Measurements from ENCODE around the gene PRSS33. TPM values are rescaled to one million over a fixed set of nuclear protein-coding genes. Genes with fewer than 3 reads are reported as not detected.

PRSS33 gene
- total RNA-seq, 1 experiment from 2014 or later, result not detected

GRCh38 chr16:2761472-2761871 is 25.9 kb downstream of the PRSS33 start:
- H4K20me1 ChIP-seq (ENCODE audit: control insufficient read depth, insufficient read depth, insufficient read length), result no peaks in the 10 kb centered on the region
- no peak overlapping the region for H3K4me2 ChIP-seq (ENCODE audit: insufficient read depth, insufficient read length, low read length)
- no peak overlapping the region for H3K18ac ChIP-seq (ENCODE audit: insufficient read length, low read depth, low read length)
- H3K4ac ChIP-seq (ENCODE audit: low read depth, low read length), result no peak overlapping the region
- peaks cover 20% of the 10 kb centered on the region; the same call in 1 of the 2 replicates for H3K79me2 ChIP-seq (ENCODE audit: insufficient read depth, low read length)
- H3K27ac Mint-ChIP-seq, result no peak overlapping the region; a peak in 1 of 7 replicates
- no peak overlapping the region for H2BK12ac ChIP-seq (ENCODE audit: insufficient read length, low read depth, low read length)
- H2BK15ac ChIP-seq (ENCODE audit: low read depth, low read length), result no peak overlapping the region
- peaks cover 100% of the 10 kb centered on the region in 3 experiments for H3K36me3 Mint-ChIP-seq (ENCODE audit: insufficient read depth in 1 of 3, low read depth in 3 of 3)
- H4K5ac ChIP-seq (ENCODE audit: insufficient read length, low read depth, low read length), result no peak overlapping the region
- H3K27ac ChIP-seq (ENCODE audit: insufficient read length, low read depth, low read length), result no peak overlapping the region
- no peak overlapping the region for H2BK5ac ChIP-seq (ENCODE audit: insufficient read length, low read length)
- H4K91ac ChIP-seq (ENCODE audit: insufficient read length, low read depth, low read length), result no peak overlapping the region
- no peak for TF ChIP-seq CTCF (conservative IDR thresholded peaks at IDR 0.05)
- no peaks in the 10 kb centered on the region for H3K27me3 ChIP-seq (ENCODE audit: insufficient read depth, low read length)
- H3T11ph ChIP-seq (ENCODE audit: low read length), result no peak overlapping the region
- no peak overlapping the region for H3K9ac ChIP-seq (ENCODE audit: extremely low read depth, insufficient read length, low read length)
- H3K9me3 Mint-ChIP-seq, result peaks cover 34 to 55% of the 10 kb centered on the region in 2 experiments
- H2BK120ac ChIP-seq (ENCODE audit: low read depth, low read length, poor library complexity, severe bottlenecking), result no peak overlapping the region
- no peaks in the 10 kb centered on the region; the same call in 1 of the 2 replicates for H3K27me3 Mint-ChIP-seq (ENCODE audit: low read depth)
- no peak overlapping the region for H4K8ac ChIP-seq (replicated peaks; ENCODE audit: insufficient read length, low read depth, low read length)
- no peak overlapping the region for H3K23ac ChIP-seq (ENCODE audit: insufficient read length, low read depth, low read length)
- no peak overlapping the region for H2AK5ac ChIP-seq (ENCODE audit: insufficient read length, low read length)
- no peak overlapping the region for H3K14ac ChIP-seq (ENCODE audit: insufficient read depth, low read length)
- no peak for DNase-seq
- no peak overlapping the region for H2AFZ ChIP-seq (ENCODE audit: low read length)
- H3K79me1 ChIP-seq (ENCODE audit: insufficient read depth, low read depth, low read length, poor library complexity, severe bottlenecking), result peaks cover 24% of the 10 kb centered on the region
- H3K4me3 Mint-ChIP-seq, result peak overlapping the region in 1 of 2 experiments; percentile 22; a peak in 1 of 5 replicates
- H3K4me1 Mint-ChIP-seq, result peaks cover 4% of the 10 kb centered on the region in 2 experiments; a peak in 1 of 4 replicates
- H3K4me1 ChIP-seq (ENCODE audit: insufficient read depth, low read length), result no peaks in the 10 kb centered on the region
- no CpG with 5 or more reads among the region's 10 CpGs for WGBS (ENCODE audit: extremely low coverage, insufficient read length, low lambda C conversion rate)
- H3K9me3 ChIP-seq (ENCODE audit: control insufficient read depth, low read depth, low read length), result no peaks in the 10 kb centered on the region
- H3K23me2 ChIP-seq (ENCODE audit: insufficient read length, low read depth, low read length, poor library complexity, severe bottlenecking), result no peaks in the 10 kb centered on the region
- H3K56ac ChIP-seq (ENCODE audit: insufficient read length, low read depth, low read length), result no peak overlapping the region
- H2BK20ac ChIP-seq (ENCODE audit: low read depth, low read length, poor library complexity, severe bottlenecking), result no peak overlapping the region
